HG02943 (cell line): ENCODE results near the gene BHLHE23.
A peak's percentile ranks its signal among the peaks of the same experiment; 100 is the strongest.

Experiments used
- ATAC-seq: cut with Tn5 transposase; IDR thresholded peaks from one replicate; pipeline ENCODE4 v1.9.1; 2021; ENCODE audit warnings: mild to moderate bottlenecking, low read depth, moderate library complexity; ENCODE audit not compliant: unreplicated experiment

The BHLHE23 gene

GRCh38 chr20:63009988-63010769, 3.4 kb upstream of the BHLHE23 start:
- peak; percentile 56 for ATAC-seq

DNA sequence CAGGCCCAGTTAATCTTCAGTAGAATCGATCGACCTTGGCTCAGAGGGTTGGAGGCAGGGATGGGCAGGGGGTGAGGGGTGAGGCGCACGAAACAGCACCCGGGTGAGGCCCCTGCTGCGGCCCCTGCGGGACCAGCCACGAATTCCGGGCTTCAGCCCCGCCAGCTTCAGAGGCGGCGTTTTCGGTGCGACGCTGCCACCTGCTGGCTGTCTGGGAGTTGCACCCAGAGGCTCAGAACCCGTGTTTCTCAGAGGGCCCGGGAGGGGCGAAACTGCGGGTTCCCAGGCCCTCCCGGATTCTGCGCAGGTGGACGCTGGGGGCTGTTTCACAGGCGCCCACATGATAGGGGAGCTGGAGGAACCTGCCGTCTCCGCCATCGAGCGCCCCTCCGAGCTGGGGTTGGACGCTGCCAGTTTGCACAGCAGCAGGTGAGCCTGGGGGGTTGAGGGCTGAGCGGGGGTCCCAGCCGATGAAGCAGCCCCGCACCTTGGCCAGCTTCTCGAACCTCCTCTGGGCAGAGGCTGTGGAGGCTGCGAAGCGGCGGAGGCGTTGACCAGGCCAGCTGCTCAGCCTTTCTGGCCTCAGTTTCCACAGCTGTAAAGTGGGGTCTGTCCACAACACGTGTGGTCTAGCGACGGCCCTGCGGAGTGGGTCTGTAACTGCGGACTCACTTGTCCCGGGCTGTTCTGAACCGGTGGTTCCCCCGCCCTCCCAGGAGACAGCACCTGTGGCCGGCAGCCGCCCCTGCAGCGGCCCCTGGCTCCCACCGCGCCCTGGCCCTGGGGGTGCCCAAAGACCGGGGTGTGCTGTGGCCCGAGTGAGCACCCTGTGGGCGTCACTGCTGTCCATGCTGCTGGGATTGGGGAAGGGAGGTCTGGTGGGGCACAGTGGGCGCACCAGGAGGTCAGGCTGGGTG, 2.5 kb upstream of the BHLHE23 start:
- ATAC-seq, result peak; percentile 46

GRCh38 chr20:63008541-63009044, 1.8 kb upstream of the BHLHE23 start:
- no peak for ATAC-seq

GRCh38 chr20:63007646-63008488, 1.1 kb upstream of the BHLHE23 start:
- ATAC-seq, result no peak

DNA sequence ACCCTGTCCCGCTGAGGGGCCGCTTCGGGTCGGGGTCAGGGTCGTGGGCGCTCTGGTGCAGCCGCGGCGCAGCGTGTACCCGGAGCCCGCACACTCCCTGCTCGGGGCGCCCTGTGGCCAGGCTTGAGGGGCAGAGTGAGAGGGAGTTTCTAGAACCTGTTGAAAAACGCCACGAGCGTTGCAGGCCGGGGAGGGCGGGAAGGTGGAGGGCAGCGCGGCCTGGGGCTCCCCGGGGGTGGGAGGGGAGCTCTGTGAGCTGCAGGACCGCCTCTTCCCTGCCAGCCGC, 539 bp upstream of the BHLHE23 start:
- ATAC-seq, result no peak

DNA sequence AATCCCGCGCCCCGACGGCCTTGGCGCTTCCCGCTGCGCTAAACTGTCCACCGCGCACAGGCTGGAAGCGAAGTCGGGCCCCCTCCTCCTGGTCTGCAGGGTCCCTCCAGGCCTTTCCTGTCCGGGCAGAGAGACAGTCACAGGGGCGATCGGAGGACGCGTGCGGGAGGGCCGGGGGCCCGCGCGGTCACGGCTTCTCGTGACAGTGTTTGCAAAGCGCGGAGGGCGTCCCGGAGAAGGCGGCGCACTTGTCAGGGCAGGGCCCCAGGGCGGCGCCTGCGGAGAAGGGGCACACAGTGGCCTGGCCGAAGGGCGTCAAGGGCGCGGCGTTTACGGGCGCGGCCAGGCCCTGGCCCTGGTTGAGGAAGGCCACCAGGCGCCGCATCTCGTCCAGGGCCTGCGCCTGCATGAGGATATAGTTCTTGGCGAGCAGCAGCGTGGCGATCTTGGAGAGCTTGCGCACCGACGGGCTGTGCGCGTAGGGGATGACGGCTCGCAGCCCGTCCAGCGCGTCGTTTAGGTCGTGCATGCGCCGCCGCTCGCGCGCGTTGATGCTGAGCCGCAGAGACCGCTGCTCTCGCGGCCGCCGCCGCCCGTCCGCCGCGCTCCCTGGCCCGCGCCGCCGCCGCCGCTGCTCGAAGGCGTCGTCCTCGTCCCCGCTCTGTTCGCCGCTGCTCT, 763 bp downstream of the BHLHE23 start:
- ATAC-seq, result no peak

- ATAC-seq, result no peak
Observed at GRCh38 chr20:63005365-63005861, 1.4 kb downstream of the BHLHE23 start.

DNA sequence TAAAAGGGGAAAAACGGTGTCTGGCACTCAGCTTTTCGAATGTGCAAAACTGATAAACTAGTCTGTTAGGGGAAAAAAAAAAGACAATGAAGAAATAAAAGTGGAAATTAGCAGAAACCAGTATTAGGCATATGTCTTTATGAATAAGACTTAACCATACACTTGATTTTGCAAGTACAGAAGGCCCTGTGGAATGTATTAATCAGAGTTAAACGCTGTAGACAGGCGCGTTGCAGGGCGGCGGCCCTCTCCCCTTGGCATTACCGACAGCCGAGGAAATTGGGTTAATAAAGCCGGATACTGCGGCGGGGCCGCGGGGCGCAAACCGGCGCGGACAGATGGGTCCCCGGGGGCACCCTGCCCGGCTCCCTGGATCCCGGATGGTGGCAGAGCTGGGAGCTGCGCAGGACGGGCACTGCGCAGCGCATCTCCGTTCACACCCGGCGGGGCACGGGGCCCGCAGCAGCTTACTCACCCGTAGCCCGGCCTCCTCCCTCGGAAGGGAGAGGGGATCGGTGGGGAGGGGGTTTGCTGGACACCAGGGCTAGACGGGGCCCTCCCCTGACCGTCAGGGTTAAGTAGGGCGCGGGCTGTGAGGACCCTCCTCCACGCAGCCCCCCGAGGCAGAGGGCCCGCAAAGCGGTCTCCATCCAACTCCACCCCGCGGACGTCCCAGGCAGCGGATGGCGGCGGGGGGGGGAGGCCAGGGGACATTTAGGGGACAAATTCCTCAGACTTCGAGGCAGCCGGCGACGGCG, 2.0 kb downstream of the BHLHE23 start:
- no peak for ATAC-seq

DNA sequence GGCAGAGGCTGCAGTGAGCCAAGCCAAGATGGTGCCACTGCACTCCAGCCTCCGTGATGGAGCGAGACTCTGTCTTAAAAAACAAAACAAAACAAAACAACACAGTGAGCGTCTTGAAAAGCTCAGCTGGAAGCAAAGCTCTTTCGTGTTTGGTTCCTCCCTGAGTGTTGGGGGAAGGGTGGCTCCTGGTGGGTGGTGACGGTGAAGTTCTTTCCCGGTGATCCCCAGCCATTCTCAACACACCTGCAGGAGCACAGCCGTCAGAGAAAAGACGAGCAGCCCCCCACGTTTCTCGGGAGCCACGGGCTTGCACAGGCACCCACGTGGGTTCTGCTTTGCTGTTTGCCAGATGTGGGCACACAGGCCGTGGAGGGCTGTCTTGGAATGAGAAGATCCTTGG, 3.2 kb downstream of the BHLHE23 start:
- no peak for ATAC-seq

DNA sequence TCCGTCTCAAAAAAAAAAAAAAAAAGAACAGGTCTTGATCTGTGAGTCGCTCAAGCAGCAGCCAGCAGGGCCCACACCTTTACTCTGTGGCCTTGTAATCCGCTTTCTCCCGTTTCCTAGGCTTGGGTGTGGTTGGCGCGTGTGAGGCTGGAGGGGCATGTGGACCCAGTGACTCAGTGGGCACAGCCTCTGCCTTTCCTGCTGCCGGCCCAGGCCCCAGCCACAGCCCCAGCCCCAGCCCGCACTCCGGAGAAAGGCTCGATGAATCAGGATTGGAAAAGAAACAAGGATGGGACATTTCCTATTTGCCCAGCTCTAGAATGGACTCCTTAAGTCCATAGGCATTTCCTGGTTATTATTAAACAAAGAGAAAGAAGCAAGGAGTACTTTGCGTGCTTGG, 4.3 kb downstream of the BHLHE23 start:
- ATAC-seq, result no peak

- no peak for ATAC-seq
Observed at GRCh38 chr20:63000958-63001357, 5.8 kb downstream of the BHLHE23 start.

- ATAC-seq, result no peak
Observed at GRCh38 chr20:63000036-63000435, 6.7 kb downstream of the BHLHE23 start.

DNA sequence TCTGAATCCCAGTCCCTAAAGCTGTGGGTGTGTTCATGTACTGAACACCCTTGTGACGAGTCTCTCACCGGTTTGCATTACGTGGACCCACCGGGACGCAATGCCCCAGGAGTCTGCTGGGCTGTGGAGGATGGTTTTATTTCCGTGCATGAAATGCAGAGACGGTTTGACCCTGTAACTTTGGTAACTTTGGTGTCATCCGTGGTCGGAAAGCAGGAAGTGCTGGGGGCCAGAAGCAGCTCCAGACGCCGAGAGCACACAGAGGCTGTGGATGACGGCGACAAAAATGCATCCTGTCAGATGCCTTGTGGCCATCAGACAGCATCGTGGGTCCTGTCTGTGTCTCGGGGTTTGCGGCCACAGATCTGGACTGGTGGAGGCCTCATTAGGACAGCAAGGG, 7.2 kb downstream of the BHLHE23 start:
- ATAC-seq, result no peak

GRCh38 chr20:62998449-62998848, 8.3 kb downstream of the BHLHE23 start:
- ATAC-seq, result no peak

DNA sequence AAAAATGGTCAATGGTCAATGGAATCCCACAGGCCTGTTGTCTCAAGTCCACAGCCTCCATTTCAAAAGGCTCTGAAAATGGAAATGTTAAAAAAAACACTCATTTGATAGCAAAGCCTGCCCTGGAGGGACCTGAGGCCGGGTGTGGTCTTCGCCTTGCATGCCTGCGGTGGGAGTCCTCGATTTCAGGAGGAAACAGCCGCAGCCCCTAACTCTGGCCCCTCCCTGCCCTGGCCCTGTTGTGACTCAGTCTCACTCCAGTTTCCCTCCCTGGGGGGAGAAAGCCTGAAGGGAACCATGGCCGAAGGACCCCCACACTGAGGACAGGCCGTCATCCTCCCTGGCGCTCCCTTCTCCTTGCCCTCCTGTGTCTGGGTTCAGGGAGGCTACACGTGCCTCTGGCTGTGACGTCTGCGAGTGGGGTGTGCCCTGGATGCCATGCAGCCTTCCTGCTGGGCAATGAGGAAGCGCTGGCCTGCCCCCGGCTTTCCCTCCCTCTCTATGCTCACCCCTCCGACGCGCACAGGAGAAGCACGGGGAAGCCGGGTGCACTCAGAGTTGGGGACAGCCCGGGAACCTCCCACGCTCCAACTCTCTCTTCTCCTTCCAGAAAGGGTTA, 9.2 kb downstream of the BHLHE23 start:
- ATAC-seq, result no peak

DNA sequence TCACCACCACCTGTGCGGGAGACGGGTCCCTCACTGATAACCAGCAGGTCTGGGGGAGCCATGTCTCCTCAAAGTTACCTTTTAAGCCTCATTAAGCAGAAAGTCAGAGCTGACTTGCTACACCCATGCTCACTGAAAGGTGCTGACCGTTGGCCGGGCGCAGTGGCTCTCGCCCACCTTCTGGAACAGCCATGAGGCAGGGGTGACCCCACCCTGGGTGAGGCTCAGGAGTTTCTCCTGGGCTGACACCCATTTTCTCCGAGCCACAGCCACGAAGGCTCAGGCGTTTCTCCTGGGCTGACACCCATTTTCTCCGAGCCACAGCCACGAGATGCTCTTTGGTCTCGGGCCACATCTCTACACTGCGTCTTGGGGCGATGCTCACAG, 10.2 kb downstream of the BHLHE23 start:
- ATAC-seq, result no peak

DNA sequence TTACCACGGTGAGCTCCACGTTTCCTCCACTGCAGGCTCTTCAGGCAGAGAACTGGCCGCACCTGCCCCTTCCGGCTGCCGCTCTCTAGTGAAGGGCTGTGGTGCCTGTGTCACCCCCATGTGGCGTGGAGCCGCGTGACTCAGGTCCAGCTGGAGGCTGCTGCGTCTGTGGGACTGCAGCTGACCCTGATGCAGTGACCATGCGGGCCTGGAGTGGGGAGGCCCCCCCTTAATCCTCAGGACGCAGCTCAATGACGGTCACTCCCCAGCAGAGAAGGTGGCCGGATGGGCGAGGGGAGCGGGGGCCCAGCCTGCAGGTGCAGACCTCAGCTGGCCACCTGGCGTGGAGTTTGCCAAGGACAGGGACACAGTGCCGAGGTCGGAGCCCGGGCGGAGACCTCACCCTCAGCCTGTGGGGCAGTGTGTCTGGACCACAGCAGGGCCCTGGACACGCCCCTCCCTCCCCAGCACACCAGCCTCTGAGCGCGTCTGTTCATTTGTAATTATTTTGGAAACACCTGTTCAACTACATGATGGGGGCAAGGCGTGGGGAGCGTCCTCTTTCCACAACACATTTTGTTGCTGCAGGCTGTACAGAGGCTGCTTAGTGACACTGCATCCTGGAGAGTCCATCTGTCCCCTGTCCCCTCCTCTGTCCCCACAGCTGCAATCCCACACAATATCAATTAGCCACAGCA, 10.7 kb downstream of the BHLHE23 start:
- ATAC-seq, result no peak

- ATAC-seq, result no peak
Observed at GRCh38 chr20:62995481-62995880, 11.3 kb downstream of the BHLHE23 start.
